ENCODE measurements around the gene GUCD1.
"Not testable (repeated sequence)": the region's sequence is repeated elsewhere in the genome, so short reads cannot be mapped to it uniquely, and the experiment has no call there.

GUCD1 gene

GRCh38 chr22:24563246-24563645 is 8.3 kb upstream of the GUCD1 start:
- no peak for DNase-seq

GRCh38 chr22:24559471-24559870 is 4.5 kb upstream of the GUCD1 start:
- DNase-seq = no peak

- DNase-seq = peak; percentile 97 to 99
Observed at GRCh38 chr22:24555165-24556039, 464 bp upstream of the GUCD1 start, which contains the start of gene SNRPD3. Gene SNRPD3, plus strand, starts transcription at chr22:24555999. Its CDS starts 1,676 bp downstream, at chr22:24557675.

- DNase-seq = no peak
Observed at GRCh38 chr22:24553597-24554312, 1.2 kb downstream of the GUCD1 start.

GRCh38 chr22:24552503-24553286 is 2.2 kb downstream of the GUCD1 start:
- DNase-seq = not testable (repeated sequence)

GRCh38 chr22:24550902-24551435 is 4.0 kb downstream of the GUCD1 start:
- no peak for DNase-seq

- no peak for DNase-seq
Observed at GRCh38 chr22:24550028-24550901, 4.7 kb downstream of the GUCD1 start.

- DNase-seq = no peak
Observed at GRCh38 chr22:24548812-24549211, 6.1 kb downstream of the GUCD1 start.

GRCh38 chr22:24543679-24544243 is 11.2 kb downstream of the GUCD1 start:
- no peak for DNase-seq

- no peak for DNase-seq
Observed at GRCh38 chr22:24543185-24543601, 11.7 kb downstream of the GUCD1 start.

GRCh38 chr22:24542641-24543040 is 12.3 kb downstream of the GUCD1 start:
- DNase-seq = no peak

- DNase-seq = no peak
Observed at GRCh38 chr22:24541681-24542515, 13.0 kb downstream of the GUCD1 start.

- DNase-seq = no peak
Observed at GRCh38 chr22:24540470-24540869, 14.5 kb downstream of the GUCD1 start.

GRCh38 chr22:24536089-24536488 is 18.8 kb downstream of the GUCD1 start:
- no peak for DNase-seq

GRCh38 chr22:24535348-24535747 is 19.6 kb downstream of the GUCD1 start:
- DNase-seq = no peak

- no peak for DNase-seq
Observed at GRCh38 chr22:24532075-24532474, 22.9 kb downstream of the GUCD1 start.

- DNase-seq = not testable (repeated sequence)
Observed at GRCh38 chr22:24530968-24531367, 24.0 kb downstream of the GUCD1 start.

GRCh38 chr22:24529898-24530297 is 25.0 kb downstream of the GUCD1 start:
- no peak for DNase-seq

GRCh38 chr22:24526191-24526590 is 28.7 kb downstream of the GUCD1 start:
- no peak for DNase-seq

GRCh38 chr22:24525416-24526037 is 29.4 kb downstream of the GUCD1 start:
- DNase-seq = peak; percentile 67 to 80
